ENCODE results near the gene BTBD9.

DNA sequence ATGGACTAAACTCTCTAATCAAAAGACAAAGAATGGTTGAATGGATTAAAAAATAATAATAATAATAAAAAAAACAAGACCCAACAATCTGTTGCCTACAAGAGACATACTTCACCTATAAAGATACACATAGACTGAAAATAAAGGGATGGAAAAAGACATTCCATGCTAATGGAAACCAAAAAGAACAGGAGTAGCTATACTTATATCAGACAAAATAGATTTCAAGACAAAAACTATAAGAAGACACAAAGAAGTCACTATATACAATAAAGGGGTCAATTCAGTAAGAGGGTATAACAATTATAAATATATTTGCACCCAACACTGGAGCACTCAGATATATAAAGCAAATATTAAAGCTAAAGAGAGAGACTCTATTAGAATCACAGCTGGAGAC is 106.7 kb downstream of the BTBD9 start:
- TF ChIP-seq, protein P1, sequence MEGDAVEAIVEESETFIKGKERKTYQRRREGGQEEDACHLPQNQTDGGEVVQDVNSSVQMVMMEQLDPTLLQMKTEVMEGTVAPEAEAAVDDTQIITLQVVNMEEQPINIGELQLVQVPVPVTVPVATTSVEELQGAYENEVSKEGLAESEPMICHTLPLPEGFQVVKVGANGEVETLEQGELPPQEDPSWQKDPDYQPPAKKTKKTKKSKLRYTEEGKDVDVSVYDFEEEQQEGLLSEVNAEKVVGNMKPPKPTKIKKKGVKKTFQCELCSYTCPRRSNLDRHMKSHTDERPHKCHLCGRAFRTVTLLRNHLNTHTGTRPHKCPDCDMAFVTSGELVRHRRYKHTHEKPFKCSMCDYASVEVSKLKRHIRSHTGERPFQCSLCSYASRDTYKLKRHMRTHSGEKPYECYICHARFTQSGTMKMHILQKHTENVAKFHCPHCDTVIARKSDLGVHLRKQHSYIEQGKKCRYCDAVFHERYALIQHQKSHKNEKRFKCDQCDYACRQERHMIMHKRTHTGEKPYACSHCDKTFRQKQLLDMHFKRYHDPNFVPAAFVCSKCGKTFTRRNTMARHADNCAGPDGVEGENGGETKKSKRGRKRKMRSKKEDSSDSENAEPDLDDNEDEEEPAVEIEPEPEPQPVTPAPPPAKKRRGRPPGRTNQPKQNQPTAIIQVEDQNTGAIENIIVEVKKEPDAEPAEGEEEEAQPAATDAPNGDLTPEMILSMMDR (IDR thresholded peaks at IDR 0.05): no peak
- no peak for TF ChIP-seq POLR2A (IDR thresholded peaks at IDR 0.05)
